HEK293 (cell line): Measurements from ENCODE around the gene STRBP.

Experiments
- CTCF ChIA-PET: fragments of 350-600 bp; formaldehyde crosslinking; extraction: SDS; loops from one replicate; lab custom pipeline; 2021; ENCODE audit warnings: antibody characterized with exemption; lab: Yijun Ruan, JAX
- POLR2A ChIA-PET: fragments of 300-600 bp; formaldehyde crosslinking; extraction: SDS; loops from one replicate; lab custom pipeline; 2020; ENCODE audit warnings: antibody characterized with exemption, inconsistent platforms; lab: Yijun Ruan, JAX
- H3K27ac ChIP-seq: fragments of 200-500 bp; sonication (Bioruptor generic); 2 replicates; pipeline ENCODE4 v1.5.1; 2014; ENCODE audit warnings: low read depth, low read length, control low read depth, inconsistent platforms; ENCODE audit errors: extremely low read depth
- H3K36me3 ChIP-seq, 2 experiments: fragments of 200-500 bp in 1 of 2; sonication (Bioruptor generic) in 1 of 2; 1 replicate in 1 of 2; 2 replicates in 1 of 2; pipeline ENCODE4 v1.5.1; 2014 to 2017; ENCODE audit warnings: inconsistent platforms in 2 of 2, low read length in 2 of 2; ENCODE audit not compliant: control insufficient read depth in 2 of 2, insufficient read depth in 1 of 2
- H3K4me1 ChIP-seq: fragments of 200-500 bp; sonication (Bioruptor generic); 2 replicates; pipeline ENCODE4 v1.5.1; 2014; ENCODE audit warnings: mild to moderate bottlenecking, low read length, inconsistent platforms; ENCODE audit not compliant: control insufficient read depth, insufficient read depth
- H3K4me3 ChIP-seq: 2 replicates; pipeline ENCODE4 v1.5.1; 2011; ENCODE audit warnings: low read depth, mild to moderate bottlenecking, control low read depth, low read length, moderate library complexity
- H3K9me3 ChIP-seq: fragments of 200-500 bp; sonication (Bioruptor generic); 2 replicates; pipeline ENCODE4 v1.5.1; 2014; ENCODE audit warnings: low read depth, low read length, inconsistent platforms; ENCODE audit not compliant: control insufficient read depth, insufficient read depth
- GLIS1 ChIP-seq: fragments of 450-650 bp; formaldehyde crosslinking; IDR thresholded peaks from 2 replicates; pipeline ENCODE4 v1.5.1; 2016; ENCODE audit warnings: missing biosample characterization, missing genetic modification characterization
- HIC1 ChIP-seq: fragments of 450-650 bp; formaldehyde crosslinking; IDR thresholded peaks from 2 replicates; pipeline ENCODE4 v1.5.1; 2016; ENCODE audit warnings: missing biosample characterization, missing genetic modification characterization
- IKZF3 ChIP-seq: fragments of 450-650 bp; IDR thresholded peaks from 2 replicates; pipeline ENCODE4 v1.5.0; 2018; ENCODE audit warnings: missing biosample characterization, mild to moderate bottlenecking, missing genetic modification characterization, moderate library complexity
- INSM2 ChIP-seq: fragments of 450-650 bp; formaldehyde crosslinking; IDR thresholded peaks from 2 replicates; pipeline ENCODE4 v1.5.1; 2016; ENCODE audit warnings: missing biosample characterization, missing genetic modification characterization
- KLF16 ChIP-seq: fragments of 450-650 bp; formaldehyde crosslinking; IDR thresholded peaks from 2 replicates; pipeline ENCODE4 v1.5.1; 2017; ENCODE audit warnings: missing biosample characterization, missing genetic modification characterization
- KLF9 ChIP-seq: fragments of 450-650 bp; formaldehyde crosslinking; IDR thresholded peaks from 2 replicates; pipeline ENCODE4 v1.5.1; 2016; ENCODE audit warnings: missing biosample characterization, missing genetic modification characterization, low read depth
- ZBTB20 ChIP-seq: fragments of 450-650 bp; formaldehyde crosslinking; IDR thresholded peaks from 2 replicates; pipeline ENCODE4 v1.5.1; 2016; ENCODE audit warnings: missing biosample characterization, missing genetic modification characterization
- ZNF133 ChIP-seq: fragments of 450-650 bp; formaldehyde crosslinking; IDR thresholded peaks from 2 replicates; pipeline ENCODE4 v1.5.1; 2016; ENCODE audit warnings: missing biosample characterization, missing genetic modification characterization
- ZNF146 ChIP-seq: fragments of 450-650 bp; formaldehyde crosslinking; IDR thresholded peaks from 2 replicates; pipeline ENCODE4 v1.5.1; 2016; ENCODE audit warnings: missing biosample characterization, missing genetic modification characterization
- ZNF148 ChIP-seq: fragments of 450-650 bp; formaldehyde crosslinking; IDR thresholded peaks from 2 replicates; pipeline ENCODE4 v1.5.0; 2017; ENCODE audit warnings: missing biosample characterization, missing genetic modification characterization, borderline replicate concordance
- ZNF335 ChIP-seq: fragments of 450-650 bp; formaldehyde crosslinking; conservative IDR thresholded peaks from 2 replicates; pipeline ENCODE4 v1.5.1; 2016; ENCODE audit warnings: missing biosample characterization, missing genetic modification characterization
- ZNF37A ChIP-seq: fragments of 450-650 bp; IDR thresholded peaks from 2 replicates; pipeline ENCODE4 v1.5.1; 2018; ENCODE audit warnings: missing biosample characterization, missing genetic modification characterization
- ZNF423 ChIP-seq: fragments of 450-650 bp; formaldehyde crosslinking; IDR thresholded peaks from 2 replicates; pipeline ENCODE4 v1.5.1; 2016; ENCODE audit warnings: missing biosample characterization, missing genetic modification characterization
- ZNF48 ChIP-seq: fragments of 450-650 bp; formaldehyde crosslinking; IDR thresholded peaks from 2 replicates; pipeline ENCODE4 v1.5.1; 2016; ENCODE audit warnings: missing biosample characterization, missing genetic modification characterization
- ZNF488 ChIP-seq: fragments of 450-650 bp; formaldehyde crosslinking; IDR thresholded peaks from 2 replicates; pipeline ENCODE4 v1.5.1; 2016; ENCODE audit warnings: missing biosample characterization, missing genetic modification characterization
- ZNF560 ChIP-seq: fragments of 450-650 bp; formaldehyde crosslinking; IDR thresholded peaks from 2 replicates; pipeline ENCODE4 v1.5.1; 2017; ENCODE audit warnings: missing biosample characterization, missing genetic modification characterization, borderline replicate concordance
- ZNF585B ChIP-seq: fragments of 450-650 bp; formaldehyde crosslinking; IDR thresholded peaks from 2 replicates; pipeline ENCODE4 v1.5.1; 2016; ENCODE audit warnings: missing biosample characterization, missing genetic modification characterization
- ZNF610 ChIP-seq: fragments of 450-650 bp; formaldehyde crosslinking; IDR thresholded peaks from 2 replicates; pipeline ENCODE4 v1.5.1; 2016; ENCODE audit warnings: missing biosample characterization, missing genetic modification characterization, borderline replicate concordance
- ZNF645 ChIP-seq: fragments of 450-650 bp; formaldehyde crosslinking; IDR thresholded peaks from 2 replicates; pipeline ENCODE4; 2016; ENCODE audit warnings: missing biosample characterization, missing genetic modification characterization
- ZNF658 ChIP-seq: fragments of 450-650 bp; formaldehyde crosslinking; IDR thresholded peaks from 2 replicates; pipeline ENCODE4; 2016; ENCODE audit warnings: missing biosample characterization, missing genetic modification characterization
- ZNF768 ChIP-seq: fragments of 450-650 bp; formaldehyde crosslinking; IDR thresholded peaks from 2 replicates; pipeline ENCODE4 v1.5.1; 2018; ENCODE audit warnings: missing biosample characterization, mild to moderate bottlenecking, missing genetic modification characterization
- ZSCAN16 ChIP-seq: fragments of 450-650 bp; formaldehyde crosslinking; IDR thresholded peaks from 2 replicates; pipeline ENCODE4 v1.5.1; 2016; ENCODE audit warnings: missing biosample characterization, missing genetic modification characterization
- ZSCAN5A ChIP-seq: fragments of 450-650 bp; formaldehyde crosslinking; IDR thresholded peaks from 2 replicates; pipeline ENCODE4 v1.5.1; 2016; ENCODE audit warnings: missing biosample characterization, missing genetic modification characterization

Gene STRBP

GRCh38 chr9:123165813-123166212 is 102.6 kb downstream of the STRBP start:
- no peak for TF ChIP-seq ZNF610 (tag by site-specific recombination)
- TF ChIP-seq ZBTB20 (tag by site-specific recombination): no peak
- no peak for TF ChIP-seq ZNF658 (tag by site-specific recombination)
- TF ChIP-seq KLF9 (tag by site-specific recombination): no peak
- no peak for TF ChIP-seq ZNF585B (tag by site-specific recombination)
- TF ChIP-seq GLIS1 (tag by site-specific recombination): no peak
- no peak for TF ChIP-seq KLF16
- no peak for TF ChIP-seq ZNF423 (tag by site-specific recombination)
- no peak for TF ChIP-seq HIC1
- no peak for TF ChIP-seq ZNF488 (tag by site-specific recombination)
- no peak for TF ChIP-seq ZSCAN5A (tag by site-specific recombination)
- H3K27ac ChIP-seq: no peak overlapping the region
- H3K36me3 ChIP-seq: no peaks in the 10 kb centered on the region
- no peaks in the 10 kb centered on the region for H3K9me3 ChIP-seq
- CTCF ChIA-PET: interaction anchor here (0.5 to 1.3 kb wide), 2 partner anchors 184 to 1756 kb away, joined by 3 read pairs; no protein-coding TSS in a partner anchor
- peaks cover 5% of the 10 kb centered on the region for H3K4me1 ChIP-seq
- POLR2A ChIA-PET: interaction anchor here (0.7 kb wide), 1 partner anchor 9 kb away, joined by 5 read pairs; no protein-coding TSS in a partner anchor
- H3K4me3 ChIP-seq: no peak overlapping the region

GRCh38 chr9:123164285-123164684 is 104.1 kb downstream of the STRBP start:
- Histone ChIP-seq H3K4me3 (no peak overlapping the region), H3K4me1 (peaks cover 5% of the 10 kb centered on the region), H3K27ac (no peak overlapping the region), H3K36me3 (no peaks in the 10 kb centered on the region), H3K9me3 (no peaks in the 10 kb centered on the region)
- POLR2A ChIA-PET: no interaction called here
- CTCF ChIA-PET: no interaction called here
- TF ChIP-seq ZNF335 (tag by site-specific recombination) (no peak), ZNF37A (tag by site-specific recombination) (no peak), ZNF48 (tag by site-specific recombination) (no peak), ZNF148 (no peak), IKZF3 (tag by site-specific recombination) (no peak), ZSCAN16 (tag by site-specific recombination) (no peak), INSM2 (tag by site-specific recombination) (no peak), ZNF146 (tag by site-specific recombination) (no peak), ZNF133 (tag by site-specific recombination) (no peak), ZNF560 (tag by site-specific recombination) (no peak), ZNF645 (tag by site-specific recombination) (no peak), ZNF768 (no peak), ZSCAN5A (tag by site-specific recombination) (no peak)
